HepG2 (cell line): ENCODE data around the gene CSK. TPM values are rescaled to one million over a fixed set of nuclear protein-coding genes. Genes with fewer than 3 reads are reported as not detected.

Experiments used
- ATAC-seq: fragments of 200-7000 bp; cut with Tn5 transposase; 3 replicates; pipeline ENCODE4 v1.9.1; 2020; ENCODE audit warnings: mild to moderate bottlenecking, moderate library complexity
- BruUV-seq: library from RNA; stranded (reverse); fragments of 400-500 nt; replicated peaks from 2 replicates; lab custom pipeline; 2021; lab: Mats Ljungman, UMichigan
- CTCF ChIA-PET: fragments of 300-600 bp; formaldehyde crosslinking; extraction: SDS; loops from one replicate; lab custom pipeline; 2021; ENCODE audit warnings: low total read pairs, inconsistent platforms, low intra/inter-chr PET ratio; lab: Yijun Ruan, JAX
- POLR2A ChIA-PET: fragments of 350-600 bp; sonication (Branson Sonifier 250); formaldehyde crosslinking; loops from one replicate; lab custom pipeline; 2020; ENCODE audit warnings: antibody characterized with exemption, inconsistent platforms; lab: Yijun Ruan, JAX
- DNase-seq: peaks from one replicate; pipeline ENCODE4 v3.0.0-alpha.2; 2015; ENCODE audit warnings: low spot score
- FAIRE-seq: peaks from 3 replicates; lab custom pipeline; 2011; peaks lifted over from hg19 to GRCh38; lab: Jason Lieb, UNC
- H2AFZ ChIP-seq: one replicate; pipeline ENCODE4 v1.6.1; 2011; ENCODE audit warnings: low read length, inconsistent platforms
- H3K27ac ChIP-seq: fragments of 300-600 bp; 3 replicates; pipeline ENCODE4 v1.8.0; 2011; ENCODE audit warnings: mixed run types, mild to moderate bottlenecking, mixed read lengths, low read length, inconsistent platforms; ENCODE audit not compliant: insufficient read depth; ENCODE audit errors: extremely low read length
- H3K27me3 ChIP-seq, 2 experiments: fragments of 200-600 bp in 1 of 2; 2 replicates in 1 of 2; 3 replicates in 1 of 2; pipeline versions ENCODE4 v1.6.0 to v1.8.0; 2011; ENCODE audit warnings: low read length in 2 of 2, mild to moderate bottlenecking in 2 of 2, moderate library complexity in 2 of 2, inconsistent platforms in 1 of 2; ENCODE audit not compliant: insufficient read depth in 2 of 2, control insufficient read depth in 1 of 2
- H3K36me3 ChIP-seq, 2 experiments: fragments of 200-600 bp in 1 of 2; replicated peaks in 1 of 2; 2 replicates in 1 of 2; 3 replicates in 1 of 2; pipeline versions ENCODE4 v1.5.1 to v1.8.0; 2011; ENCODE audit warnings: low read length in 2 of 2, inconsistent platforms in 1 of 2; ENCODE audit not compliant: insufficient read depth in 2 of 2, control insufficient read depth in 1 of 2
- H3K4me1 ChIP-seq: 2 replicates; pipeline ENCODE4 v1.5.1; 2012; ENCODE audit warnings: low read length, inconsistent platforms; ENCODE audit not compliant: insufficient read depth
- H3K4me2 ChIP-seq: 2 replicates; pipeline ENCODE4 v1.6.0; 2011; ENCODE audit warnings: low read depth, low read length, inconsistent platforms
- H3K4me3 ChIP-seq, 3 experiments: fragments of 200-600 bp in 1 of 3; sonication (generic), shearing (Covaris generic) in 1 of 3; replicated peaks in 1 of 3; 2 replicates each; pipeline ENCODE4 v1.5.1; 2011 to 2016; ENCODE audit warnings: low read length in 3 of 3, inconsistent platforms in 2 of 3, low read depth in 2 of 3, mild to moderate bottlenecking in 2 of 3, control low read depth in 1 of 3, mixed read lengths in 1 of 3; ENCODE audit not compliant: insufficient read depth in 1 of 3
- H3K79me2 ChIP-seq: one replicate; pipeline ENCODE4 v1.6.1; 2011; ENCODE audit warnings: low read length, inconsistent platforms; ENCODE audit not compliant: insufficient read depth
- H3K9ac ChIP-seq: 2 replicates; pipeline ENCODE4 v1.6.0; 2011; ENCODE audit warnings: mild to moderate bottlenecking, low read depth, low read length, inconsistent platforms; ENCODE audit not compliant: insufficient read depth
- H3K9me3 ChIP-seq: 2 replicates; pipeline ENCODE4 v1.5.1; 2012; ENCODE audit warnings: mild to moderate bottlenecking, low read length
- H4K20me1 ChIP-seq: 2 replicates; pipeline ENCODE4 v1.6.0; 2011; ENCODE audit warnings: inconsistent platforms, mild to moderate bottlenecking, low read length, moderate library complexity; ENCODE audit not compliant: insufficient read depth
- DMTF1 ChIP-seq: sonication (generic); formaldehyde crosslinking; IDR thresholded peaks from 2 replicates; pipeline ENCODE4 v1.4.0; 2020; ENCODE audit warnings: mild to moderate bottlenecking, missing genetic modification reagents
- GLI4 ChIP-seq: sonication (generic); formaldehyde crosslinking; IDR thresholded peaks from 2 replicates; pipeline ENCODE4 v1.5.1; 2020; ENCODE audit warnings: missing genetic modification reagents, mild to moderate bottlenecking, moderate library complexity, borderline replicate concordance
- IKZF5 ChIP-seq: IDR thresholded peaks from 2 replicates; pipeline ENCODE4 v1.6.1; 2018; ENCODE audit warnings: missing genetic modification reagents, mild to moderate bottlenecking, missing compliant biosample characterization
- MTF1 ChIP-seq: sonication (generic); formaldehyde crosslinking; IDR thresholded peaks from 2 replicates; pipeline ENCODE4 v1.5.0; 2020; ENCODE audit warnings: missing genetic modification reagents
- RBAK ChIP-seq: sonication (generic); formaldehyde crosslinking; IDR thresholded peaks from 2 replicates; pipeline ENCODE4 v1.5.1; 2020; ENCODE audit warnings: mild to moderate bottlenecking, missing genetic modification reagents
- ZNF225 ChIP-seq: sonication (generic); formaldehyde crosslinking; IDR thresholded peaks from 2 replicates; pipeline ENCODE4 v1.4.0; 2020; ENCODE audit warnings: mild to moderate bottlenecking, missing genetic modification reagents
- WGBS: methylation state at CpG from one replicate; pipeline ENCODE4 v1.1.6; 2017; ENCODE audit warnings: low lambda C conversion rate; 5-methylcytosine and 5-hydroxymethylcytosine counted together
- in situ Hi-C: cut with HindIII; loops from 2 replicates; pipeline ENCODE4 v1.10.0; 2017; ENCODE audit warnings: low pct_unique_long_range_greater_than_20kb; ENCODE audit not compliant: extremely low pct_ligation_motif_present
- intact Hi-C: fragments of 100-400 bp; cut with micrococcal nuclease; formaldehyde crosslinking; loops from one replicate; pipeline ENCODE4 v1.10.0; 2022; ENCODE audit not compliant: unreplicated experiment
- polyA plus RNA-seq, 8 experiments: library from polyadenylated mRNA; depleted of rRNA in 3 of 8; stranded (reverse) in 7 of 8; unstranded in 1 of 8; fragments of >200 nt; fragmentation: Illumina TruSeq in 4 of 8; extraction: Trizol in 4 of 8; gene quantifications; 2 replicates each; pipeline versions ENCODE4 v1.2.1 to v1.2.3, GENCODE V29; 2011 to 2016; ENCODE audit warnings: low read depth in 4 of 8, missing spikeins in 1 of 8, mixed read lengths in 1 of 8; ENCODE audit not compliant: insufficient read depth in 1 of 8
- total RNA-seq, 5 experiments: library from RNA; depleted of rRNA; stranded (reverse); fragments of >200 nt; fragmentation: Illumina TruSeq; extraction: Trizol; gene quantifications; 2 replicates each; pipeline ENCODE4 v1.2.3, GENCODE V29; 2016; ENCODE audit warnings: low read depth in 1 of 5

The CSK gene
- total and polyA plus RNA-seq, 2 of the 13 experiments (the other 11 are each of a cell fraction or from before 2014, with no cell fraction given), result 12.5 to 21.3 TPM

GRCh38 chr15:74767167-74768098 lies 14.4 kb upstream of the CSK start:
- no TSS peak for BruUV-seq
- H3K4me3 ChIP-seq, result no peak overlapping the region
- no peaks in the 10 kb centered on the region for H3K36me3 ChIP-seq
- no peaks in the 10 kb centered on the region for H3K27me3 ChIP-seq
- TF ChIP-seq MTF1 (no peak), RBAK (CRISPR knock-in tag) (no peak), GLI4 (CRISPR knock-in tag) (no peak), DMTF1 (CRISPR knock-in tag) (no peak), ZNF225 (CRISPR knock-in tag) (no peak), IKZF5 (CRISPR knock-in tag) (no peak)
- H3K9ac ChIP-seq, result no peak overlapping the region
- no peak overlapping the region for H2AFZ ChIP-seq
- POLR2A ChIA-PET, result interaction anchor here (1.1 to 2.3 kb wide), 5 partner anchors 8 to 136 kb away, joined by 4 to 13 read pairs (median 9); partner anchors contain the start of gene CYP1A1
- DNase-seq (no peak), FAIRE-seq (no peak), ATAC-seq (no peak)
- H3K27ac ChIP-seq, result no peak overlapping the region
- no peaks in the 10 kb centered on the region for H3K79me2 ChIP-seq
- H3K4me1 ChIP-seq, result peaks cover 23% of the 10 kb centered on the region
- no peaks in the 10 kb centered on the region for H4K20me1 ChIP-seq
- intact Hi-C loops, result loop anchor here (10.0 kb wide), 1 partner anchor 63 kb away; no protein-coding TSS in a partner anchor
- H3K4me2 ChIP-seq, result no peak overlapping the region
- 92% methylated on average over 10 of the region's 14 CpGs for WGBS
- no peaks in the 10 kb centered on the region for H3K9me3 ChIP-seq
- CTCF ChIA-PET, result interaction anchor here (1.7 to 4.9 kb wide), 3 partner anchors 132 to 136 kb away, joined by 3 to 59 read pairs (median 12); no protein-coding TSS in a partner anchor
- in situ Hi-C loops, result loop anchor here (5.0 kb wide), 2 partner anchors 130 to 395 kb away; no protein-coding TSS in a partner anchor
